Transverse colon (tissue), 3 donors: ENCODE data around the gene ZBTB20.

Source experiments
- POLR2A ChIP-seq: fragments of 450-650 bp; IDR thresholded peaks from one replicate; pipeline ENCODE4 v1.6.1; 2016; ENCODE audit warnings: antibody characterized with exemption, mild to moderate bottlenecking, moderate library complexity
- TF ChIP-seq, protein P1 (sequence below), 5 experiments: fragments of 200-600 bp in 3 of 5; fragments of 450-650 bp in 2 of 5; sonication (generic) in 3 of 5; IDR thresholded peaks; 1 replicate in 2 of 5; 2 replicates in 3 of 5; pipeline ENCODE4 v1.5.1; 2016 to 2017; ENCODE audit warnings: antibody characterized with exemption in 5 of 5, inconsistent platforms in 3 of 5, mild to moderate bottlenecking in 2 of 5, moderate library complexity in 1 of 5

DNA sequence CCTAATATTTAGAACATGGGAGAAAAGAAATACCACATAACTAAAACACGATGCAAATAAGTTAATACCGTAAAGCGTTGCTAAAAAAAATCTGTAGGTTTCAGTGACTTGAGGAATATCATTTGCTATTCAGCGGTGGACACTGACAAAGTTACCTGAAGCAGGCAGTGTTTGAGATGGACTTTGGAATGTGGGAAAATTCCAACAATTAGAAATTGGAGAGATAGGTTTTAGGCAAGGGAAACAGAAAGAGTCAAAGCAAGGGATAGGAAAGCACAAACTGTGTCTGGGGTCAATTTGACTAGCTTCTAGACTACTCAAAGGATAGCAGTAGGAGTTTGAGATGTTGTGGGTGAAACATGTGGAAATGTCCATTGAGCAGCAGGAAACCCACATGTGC is 680.3 kb downstream of the ZBTB20 start:
- TF ChIP-seq, protein P1, sequence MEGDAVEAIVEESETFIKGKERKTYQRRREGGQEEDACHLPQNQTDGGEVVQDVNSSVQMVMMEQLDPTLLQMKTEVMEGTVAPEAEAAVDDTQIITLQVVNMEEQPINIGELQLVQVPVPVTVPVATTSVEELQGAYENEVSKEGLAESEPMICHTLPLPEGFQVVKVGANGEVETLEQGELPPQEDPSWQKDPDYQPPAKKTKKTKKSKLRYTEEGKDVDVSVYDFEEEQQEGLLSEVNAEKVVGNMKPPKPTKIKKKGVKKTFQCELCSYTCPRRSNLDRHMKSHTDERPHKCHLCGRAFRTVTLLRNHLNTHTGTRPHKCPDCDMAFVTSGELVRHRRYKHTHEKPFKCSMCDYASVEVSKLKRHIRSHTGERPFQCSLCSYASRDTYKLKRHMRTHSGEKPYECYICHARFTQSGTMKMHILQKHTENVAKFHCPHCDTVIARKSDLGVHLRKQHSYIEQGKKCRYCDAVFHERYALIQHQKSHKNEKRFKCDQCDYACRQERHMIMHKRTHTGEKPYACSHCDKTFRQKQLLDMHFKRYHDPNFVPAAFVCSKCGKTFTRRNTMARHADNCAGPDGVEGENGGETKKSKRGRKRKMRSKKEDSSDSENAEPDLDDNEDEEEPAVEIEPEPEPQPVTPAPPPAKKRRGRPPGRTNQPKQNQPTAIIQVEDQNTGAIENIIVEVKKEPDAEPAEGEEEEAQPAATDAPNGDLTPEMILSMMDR (IDR thresholded peaks at IDR 0.05): no peak
- no peak for TF ChIP-seq POLR2A
